Activated T-cell treated with anti-CD3 and anti-CD28 coated beads, Interleukin-2, amount 50 U/mL, for 24 hours (primary cell): ENCODE results near the gene NDST1.

Experiments
- DNase-seq: peaks from one replicate; pipeline ENCODE4 v3.0.0-alpha.2; 2020
- H3K27ac Mint-ChIP-seq: 2 replicates; pipeline ENCODE4 v1.8.0; 2020; ENCODE audit warnings: mild to moderate bottlenecking, mixed read lengths
- H3K27me3 Mint-ChIP-seq: 2 replicates; pipeline ENCODE4 v1.8.0; 2020; ENCODE audit warnings: mixed read lengths
- H3K36me3 Mint-ChIP-seq: 2 replicates; pipeline ENCODE4 v1.8.0; 2020; ENCODE audit warnings: low read depth, mixed read lengths
- H3K4me1 Mint-ChIP-seq: 2 replicates; pipeline ENCODE4 v1.8.0; 2020; ENCODE audit warnings: low read depth, mixed read lengths
- H3K4me3 Mint-ChIP-seq: 2 replicates; pipeline ENCODE4 v1.8.0; 2020; ENCODE audit warnings: mild to moderate bottlenecking, moderate library complexity, mixed read lengths
- H3K9me3 Mint-ChIP-seq: 2 replicates; pipeline ENCODE4 v1.8.0; 2020; ENCODE audit warnings: mixed read lengths

The NDST1 gene

GRCh38 chr5:150521522-150521817 is 13.5 kb downstream of the NDST1 start:
- H3K27ac Mint-ChIP-seq: no peak overlapping the region
- no peaks in the 10 kb centered on the region for H3K4me1 Mint-ChIP-seq
- H3K36me3 Mint-ChIP-seq: no peaks in the 10 kb centered on the region
- H3K27me3 Mint-ChIP-seq: no peaks in the 10 kb centered on the region
- H3K4me3 Mint-ChIP-seq: no peak overlapping the region
- H3K9me3 Mint-ChIP-seq: no peaks in the 10 kb centered on the region
- no peak for DNase-seq

GRCh38 chr5:150521939-150522503 is 14.1 kb downstream of the NDST1 start:
- Mint-ChIP-seq H3K4me3 (no peak overlapping the region), H3K27me3 (no peaks in the 10 kb centered on the region), H3K9me3 (no peaks in the 10 kb centered on the region), H3K36me3 (no peaks in the 10 kb centered on the region), H3K4me1 (no peaks in the 10 kb centered on the region), H3K27ac (no peak overlapping the region)
- DNase-seq: no peak

DNA sequence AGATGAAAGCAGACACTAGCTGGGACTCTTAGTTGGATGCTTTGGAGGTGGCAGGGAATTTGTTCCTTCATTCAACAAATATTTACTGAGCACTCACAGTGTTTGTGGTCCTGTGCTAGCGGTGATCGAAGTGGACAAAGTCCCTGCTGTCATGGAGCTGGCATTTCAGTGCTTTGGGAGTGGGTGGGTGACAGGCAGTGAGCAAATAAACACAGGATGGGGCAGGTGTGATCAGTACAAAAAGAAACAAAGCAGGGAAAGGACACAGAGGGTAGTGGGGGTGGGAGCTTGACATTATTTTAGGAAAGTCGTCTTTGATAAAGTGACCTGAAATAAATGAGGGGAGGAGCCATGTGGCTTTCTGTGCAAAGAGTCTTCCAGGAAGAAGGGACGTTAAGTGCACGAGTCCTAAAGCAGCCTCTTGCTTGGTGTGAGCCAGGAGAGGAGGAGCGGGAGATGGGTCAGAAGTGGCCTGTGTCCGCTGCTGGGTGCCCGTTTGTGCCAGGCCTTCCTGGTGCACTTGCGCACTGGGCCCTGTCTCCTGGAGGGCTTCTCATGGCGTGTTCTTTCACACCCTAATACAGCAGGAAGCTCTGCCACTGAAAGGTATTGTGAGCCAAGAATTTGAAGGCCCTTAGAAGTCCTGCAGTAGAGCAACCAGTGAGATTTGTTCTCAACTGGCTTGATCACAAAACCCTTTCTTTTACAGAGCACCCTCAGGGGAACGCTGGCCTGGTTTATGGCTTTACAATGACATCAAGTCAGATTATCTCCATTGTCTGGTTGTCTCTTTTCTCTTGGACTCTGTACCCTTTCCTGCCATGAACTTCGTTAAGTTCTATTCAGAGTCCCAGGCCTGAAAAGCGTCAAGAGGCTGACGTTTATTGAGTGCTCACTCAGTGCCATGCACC is 14.8 kb downstream of the NDST1 start:
- H3K4me1 Mint-ChIP-seq: no peaks in the 10 kb centered on the region
- H3K27me3 Mint-ChIP-seq: no peaks in the 10 kb centered on the region
- H3K27ac Mint-ChIP-seq: no peak overlapping the region
- no peak overlapping the region for H3K4me3 Mint-ChIP-seq
- no peak for DNase-seq
- no peaks in the 10 kb centered on the region for H3K36me3 Mint-ChIP-seq
- no peaks in the 10 kb centered on the region for H3K9me3 Mint-ChIP-seq

DNA sequence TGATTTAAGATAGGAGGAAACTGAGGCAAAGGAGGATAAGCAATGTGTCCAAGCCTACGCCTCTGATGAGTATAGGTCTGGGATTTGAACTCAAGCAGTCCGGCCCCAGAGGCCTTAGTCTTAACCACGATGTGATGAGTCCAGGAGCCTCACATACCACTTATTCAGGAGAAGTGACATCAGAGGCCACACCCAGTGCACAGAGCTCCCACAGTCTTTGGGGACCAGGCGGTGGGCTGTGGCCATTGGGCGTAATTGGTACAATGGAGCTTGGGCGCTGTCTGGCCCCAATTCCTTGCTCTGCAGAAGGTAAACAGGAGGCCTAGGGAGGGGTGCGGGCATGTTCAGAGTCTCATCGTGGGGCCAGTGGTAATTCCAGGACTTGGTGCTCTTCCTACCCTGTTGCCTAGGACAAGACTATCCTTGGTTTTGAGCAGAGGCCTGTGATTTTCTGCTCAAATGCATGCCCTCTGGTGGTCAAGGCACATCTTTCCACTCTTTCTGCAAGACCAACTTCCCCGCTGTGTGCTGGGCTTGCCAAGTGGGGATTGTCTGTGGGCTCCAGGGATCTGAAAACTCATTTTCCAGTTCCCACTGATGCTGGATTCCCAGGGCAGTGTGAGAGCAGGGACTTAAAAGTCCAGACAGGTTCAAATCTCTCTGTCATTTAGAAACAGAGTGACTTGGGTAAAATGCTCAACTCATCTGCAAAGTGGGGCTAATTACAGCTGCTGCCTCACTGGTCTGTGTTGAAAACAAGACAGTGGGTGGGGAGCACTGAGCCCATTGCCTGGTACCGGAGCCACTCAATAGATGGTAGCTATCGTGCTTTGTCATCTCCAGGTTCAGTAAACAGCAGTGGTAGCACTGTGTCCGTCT is 15.8 kb downstream of the NDST1 start:
- Mint-ChIP-seq H3K4me3 (no peak overlapping the region), H3K27me3 (no peaks in the 10 kb centered on the region), H3K4me1 (no peaks in the 10 kb centered on the region), H3K27ac (no peak overlapping the region), H3K9me3 (no peaks in the 10 kb centered on the region), H3K36me3 (no peaks in the 10 kb centered on the region)
- DNase-seq: no peak

DNA sequence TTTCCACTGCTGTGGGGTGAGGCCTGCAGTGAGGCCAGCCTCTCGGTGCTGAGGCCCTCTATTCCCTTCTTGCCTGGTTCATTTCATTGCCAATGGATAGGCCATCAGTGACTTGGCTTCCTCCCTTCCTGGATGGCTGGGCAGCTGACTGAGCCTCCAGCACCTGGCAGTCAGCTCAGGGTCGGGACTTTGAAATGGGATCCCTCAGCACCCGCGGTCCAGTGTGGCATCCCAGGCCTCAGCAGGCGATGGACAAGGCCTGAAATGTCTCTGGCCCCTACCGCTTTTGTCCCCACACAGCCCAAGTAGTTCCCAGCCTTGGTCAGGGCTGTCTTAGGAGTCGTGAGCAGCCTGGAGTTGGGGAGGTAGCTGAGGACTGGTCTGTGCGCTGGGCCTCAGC is 17.2 kb downstream of the NDST1 start:
- H3K27me3 Mint-ChIP-seq: no peaks in the 10 kb centered on the region
- no peak overlapping the region for H3K4me3 Mint-ChIP-seq
- no peak overlapping the region for H3K27ac Mint-ChIP-seq
- no peaks in the 10 kb centered on the region for H3K9me3 Mint-ChIP-seq
- no peak for DNase-seq
- no peaks in the 10 kb centered on the region for H3K4me1 Mint-ChIP-seq
- no peaks in the 10 kb centered on the region for H3K36me3 Mint-ChIP-seq

DNA sequence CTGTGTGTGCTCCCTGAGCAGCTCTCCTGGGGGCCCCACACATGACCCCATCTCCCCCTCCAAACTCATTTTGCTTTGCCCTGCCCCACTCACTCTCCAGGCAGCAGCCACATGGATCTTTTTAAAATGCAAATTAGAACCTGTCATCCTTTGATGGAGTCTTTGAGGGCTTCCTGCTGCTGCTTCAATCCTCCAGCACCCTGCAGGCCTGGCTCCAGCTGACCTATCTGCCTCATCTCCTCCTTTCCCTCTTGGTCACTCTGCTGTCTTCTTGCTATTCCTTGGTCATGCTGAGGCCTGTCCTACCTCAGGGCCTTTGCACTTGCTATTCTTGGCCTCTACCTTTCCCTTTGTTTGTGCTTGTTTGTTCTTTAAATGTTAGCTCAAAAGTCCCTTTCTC is 17.9 kb downstream of the NDST1 start:
- H3K4me3 Mint-ChIP-seq: no peak overlapping the region
- H3K36me3 Mint-ChIP-seq: no peaks in the 10 kb centered on the region
- DNase-seq: no peak
- no peak overlapping the region for H3K27ac Mint-ChIP-seq
- no peaks in the 10 kb centered on the region for H3K27me3 Mint-ChIP-seq
- H3K4me1 Mint-ChIP-seq: no peaks in the 10 kb centered on the region
- no peaks in the 10 kb centered on the region for H3K9me3 Mint-ChIP-seq

DNA sequence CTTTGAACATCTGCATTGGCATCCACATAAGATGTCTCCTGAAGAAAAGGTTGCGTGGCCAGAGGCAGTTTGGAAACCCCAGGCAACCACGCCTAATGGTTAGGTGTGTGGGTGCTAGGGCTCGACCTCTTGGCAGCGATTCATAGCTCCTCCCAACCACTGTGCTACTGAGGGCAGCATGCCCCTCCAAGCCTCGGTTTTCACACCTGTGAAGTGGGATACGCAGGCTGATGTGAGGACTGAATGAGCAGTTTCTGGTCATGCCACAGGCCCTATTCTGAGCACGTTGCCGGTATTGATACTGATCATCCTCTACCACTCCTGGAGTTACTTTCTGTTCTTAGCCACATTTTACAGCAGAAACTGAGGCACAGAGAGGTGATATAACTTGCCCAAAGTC is 19.1 kb downstream of the NDST1 start:
- H3K4me1 Mint-ChIP-seq: no peaks in the 10 kb centered on the region
- no peaks in the 10 kb centered on the region for H3K27me3 Mint-ChIP-seq
- no peaks in the 10 kb centered on the region for H3K9me3 Mint-ChIP-seq
- H3K36me3 Mint-ChIP-seq: no peaks in the 10 kb centered on the region
- no peak overlapping the region for H3K4me3 Mint-ChIP-seq
- no peak overlapping the region for H3K27ac Mint-ChIP-seq
- DNase-seq: no peak

GRCh38 chr5:150527808-150528207 is 19.9 kb downstream of the NDST1 start:
- H3K27ac Mint-ChIP-seq: no peak overlapping the region
- no peaks in the 10 kb centered on the region for H3K9me3 Mint-ChIP-seq
- no peaks in the 10 kb centered on the region for H3K36me3 Mint-ChIP-seq
- no peaks in the 10 kb centered on the region for H3K27me3 Mint-ChIP-seq
- no peak for DNase-seq
- H3K4me1 Mint-ChIP-seq: no peaks in the 10 kb centered on the region
- H3K4me3 Mint-ChIP-seq: no peak overlapping the region

- H3K4me1 Mint-ChIP-seq: no peaks in the 10 kb centered on the region
- no peaks in the 10 kb centered on the region for H3K27me3 Mint-ChIP-seq
- no peak overlapping the region for H3K27ac Mint-ChIP-seq
- DNase-seq: no peak
- no peak overlapping the region for H3K4me3 Mint-ChIP-seq
- no peaks in the 10 kb centered on the region for H3K9me3 Mint-ChIP-seq
- no peaks in the 10 kb centered on the region for H3K36me3 Mint-ChIP-seq
Observed at GRCh38 chr5:150528924-150529546, 21.1 kb downstream of the NDST1 start.

GRCh38 chr5:150529555-150529954 is 21.6 kb downstream of the NDST1 start:
- no peaks in the 10 kb centered on the region for H3K27me3 Mint-ChIP-seq
- H3K4me1 Mint-ChIP-seq: no peaks in the 10 kb centered on the region
- no peak overlapping the region for H3K27ac Mint-ChIP-seq
- no peaks in the 10 kb centered on the region for H3K9me3 Mint-ChIP-seq
- no peak overlapping the region for H3K4me3 Mint-ChIP-seq
- DNase-seq: no peak
- H3K36me3 Mint-ChIP-seq: no peaks in the 10 kb centered on the region

DNA sequence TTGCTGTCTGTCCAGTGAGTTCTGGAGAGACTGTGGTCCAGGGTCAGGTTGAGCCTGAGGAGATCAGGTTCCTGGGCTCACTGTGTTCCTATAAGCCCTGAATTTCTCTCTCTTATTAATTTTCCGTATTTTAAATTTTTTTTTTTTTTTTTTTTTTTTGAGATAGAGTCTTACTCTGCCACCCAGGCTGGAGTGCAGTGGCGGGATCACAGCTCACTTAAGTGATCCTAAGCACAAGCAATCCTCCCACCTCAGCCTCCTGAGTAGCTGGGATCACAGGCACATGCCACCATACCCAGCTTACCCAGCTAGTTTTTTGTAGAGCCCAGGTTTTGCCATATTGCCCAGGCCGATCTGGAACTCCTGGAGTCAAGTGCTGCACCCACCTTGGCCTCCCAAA is 22.5 kb downstream of the NDST1 start:
- Mint-ChIP-seq H3K27ac (no peak overlapping the region), H3K4me1 (no peaks in the 10 kb centered on the region), H3K27me3 (no peaks in the 10 kb centered on the region), H3K36me3 (no peaks in the 10 kb centered on the region), H3K4me3 (no peak overlapping the region), H3K9me3 (no peaks in the 10 kb centered on the region)
- no peak for DNase-seq

DNA sequence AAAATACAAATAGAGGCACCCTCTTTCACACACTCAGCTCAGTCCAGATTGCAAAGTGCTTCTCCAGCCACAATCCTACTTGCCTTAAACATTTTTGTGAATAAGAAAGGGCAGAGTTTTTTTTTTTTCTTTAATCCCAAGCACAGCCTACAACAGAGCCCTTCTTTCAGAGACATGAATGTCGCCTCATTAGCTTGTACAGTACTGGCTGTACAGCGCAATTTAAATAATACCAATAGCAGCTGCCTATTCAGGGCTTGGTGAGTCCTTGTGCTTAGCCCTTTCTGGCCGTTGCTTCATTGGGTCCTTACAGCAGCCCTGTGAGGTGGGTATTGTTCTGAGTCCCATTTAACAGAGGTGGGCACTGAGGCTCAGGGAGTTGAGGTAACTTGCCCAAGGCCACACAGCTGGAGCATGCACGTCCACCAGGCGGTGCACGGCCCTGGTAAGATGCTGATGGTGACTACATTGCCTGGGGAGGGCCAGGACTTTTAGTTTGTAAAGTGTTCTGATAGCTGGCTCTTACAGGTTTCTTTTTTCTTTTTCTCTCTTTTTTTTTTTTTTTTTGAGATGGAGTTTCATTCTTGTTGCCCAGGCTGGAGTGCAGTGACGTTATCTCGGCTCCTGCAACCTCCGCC is 23.1 kb downstream of the NDST1 start:
- H3K27me3 Mint-ChIP-seq: no peaks in the 10 kb centered on the region
- H3K4me3 Mint-ChIP-seq: no peak overlapping the region
- no peak for DNase-seq
- no peaks in the 10 kb centered on the region for H3K9me3 Mint-ChIP-seq
- H3K4me1 Mint-ChIP-seq: no peaks in the 10 kb centered on the region
- H3K27ac Mint-ChIP-seq: no peak overlapping the region
- H3K36me3 Mint-ChIP-seq: no peaks in the 10 kb centered on the region

DNA sequence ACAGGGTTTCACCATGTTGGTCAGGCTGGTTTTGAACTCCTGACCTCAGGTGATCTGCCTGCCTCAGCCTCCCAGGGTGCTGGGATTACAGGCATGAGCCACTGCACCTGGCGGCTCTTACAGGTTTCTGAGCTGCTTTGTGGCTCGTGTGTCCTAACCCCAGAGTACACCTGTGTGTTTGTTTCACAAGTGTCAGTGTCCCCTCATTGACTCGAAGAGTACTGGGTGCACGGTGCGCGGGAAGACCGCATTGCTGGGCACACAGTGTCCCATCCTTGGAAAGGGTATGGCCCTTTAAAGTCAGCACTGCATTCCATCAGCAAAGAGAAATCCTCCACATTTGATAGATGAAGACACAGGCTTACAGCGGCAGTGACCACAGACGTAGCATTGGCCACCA is 23.8 kb downstream of the NDST1 start:
- Mint-ChIP-seq H3K9me3 (no peaks in the 10 kb centered on the region), H3K4me3 (no peak overlapping the region), H3K36me3 (no peaks in the 10 kb centered on the region), H3K27me3 (no peaks in the 10 kb centered on the region), H3K4me1 (no peaks in the 10 kb centered on the region), H3K27ac (no peak overlapping the region)
- DNase-seq: no peak

DNA sequence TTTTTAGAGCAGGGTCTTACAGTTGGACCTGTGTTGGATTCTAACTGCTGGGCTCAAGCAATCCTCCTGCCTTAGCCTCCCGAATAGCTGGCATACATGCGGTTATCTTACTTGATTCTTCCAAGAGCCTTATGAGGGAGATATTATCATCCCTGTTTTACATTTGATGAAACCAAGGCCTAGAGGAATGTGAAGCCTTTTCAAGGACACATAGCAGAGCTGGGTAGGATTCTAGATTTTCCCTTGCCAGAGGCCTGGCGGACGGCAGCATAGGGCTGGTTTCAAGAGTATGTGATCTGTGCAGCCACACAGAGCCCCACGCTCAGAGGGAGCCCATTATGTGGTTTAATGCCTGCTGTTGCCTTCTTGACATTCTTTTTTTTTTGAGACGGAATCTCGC is 24.2 kb downstream of the NDST1 start:
- Mint-ChIP-seq H3K36me3 (peaks cover 3% of the 10 kb centered on the region), H3K9me3 (no peaks in the 10 kb centered on the region), H3K4me3 (no peak overlapping the region), H3K27me3 (no peaks in the 10 kb centered on the region), H3K4me1 (no peaks in the 10 kb centered on the region), H3K27ac (no peak overlapping the region)
- DNase-seq: no peak
